HG03280 (cell line): ENCODE results near the gene ITSN2.

Experiments used
- ATAC-seq: cut with Tn5 transposase; IDR thresholded peaks from one replicate; pipeline ENCODE4 v1.9.1; 2021; ENCODE audit warnings: mild to moderate bottlenecking, moderate library complexity; ENCODE audit not compliant: unreplicated experiment

The ITSN2 gene

DNA sequence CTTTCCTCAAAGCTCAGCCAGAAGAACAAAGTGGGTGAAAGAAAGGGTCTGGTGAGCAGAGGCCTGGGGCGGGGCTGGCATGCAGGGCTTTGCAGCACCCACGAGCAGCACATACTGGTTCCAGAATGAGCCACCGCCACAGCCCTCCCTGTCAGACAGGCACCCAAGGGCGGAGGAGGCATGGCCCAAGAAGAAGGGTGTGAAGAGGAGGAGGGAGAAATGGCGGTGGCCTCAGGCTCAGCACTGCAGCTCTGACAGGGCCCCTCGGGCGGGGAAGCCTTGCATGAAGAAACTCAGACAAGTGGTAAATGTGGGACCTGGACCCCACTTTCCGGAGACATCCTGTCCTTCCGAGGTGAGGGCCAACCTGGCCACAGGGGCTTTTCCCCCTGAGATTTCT is 169.8 kb downstream of the ITSN2 start:
- ATAC-seq, result no peak

DNA sequence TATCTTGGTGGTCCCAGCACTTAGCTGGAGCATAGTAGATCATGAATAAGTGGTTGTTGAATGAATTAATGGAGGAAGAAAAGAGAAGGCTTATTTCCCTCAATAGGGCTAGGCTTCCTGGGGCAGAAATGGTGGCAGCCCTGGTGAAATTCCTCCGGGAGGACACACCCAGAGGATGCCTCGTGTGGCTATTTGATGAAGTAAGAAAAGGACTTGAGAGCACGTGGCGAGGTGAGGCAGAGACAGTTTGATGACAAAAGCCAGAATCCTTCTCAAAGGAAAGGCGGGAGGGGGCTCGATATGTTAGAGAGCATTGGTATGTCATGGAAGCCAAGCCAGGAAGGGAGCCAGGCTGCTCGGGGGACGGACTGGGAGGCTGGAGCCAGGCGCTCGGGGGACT is 170.8 kb downstream of the ITSN2 start:
- ATAC-seq, result no peak

DNA sequence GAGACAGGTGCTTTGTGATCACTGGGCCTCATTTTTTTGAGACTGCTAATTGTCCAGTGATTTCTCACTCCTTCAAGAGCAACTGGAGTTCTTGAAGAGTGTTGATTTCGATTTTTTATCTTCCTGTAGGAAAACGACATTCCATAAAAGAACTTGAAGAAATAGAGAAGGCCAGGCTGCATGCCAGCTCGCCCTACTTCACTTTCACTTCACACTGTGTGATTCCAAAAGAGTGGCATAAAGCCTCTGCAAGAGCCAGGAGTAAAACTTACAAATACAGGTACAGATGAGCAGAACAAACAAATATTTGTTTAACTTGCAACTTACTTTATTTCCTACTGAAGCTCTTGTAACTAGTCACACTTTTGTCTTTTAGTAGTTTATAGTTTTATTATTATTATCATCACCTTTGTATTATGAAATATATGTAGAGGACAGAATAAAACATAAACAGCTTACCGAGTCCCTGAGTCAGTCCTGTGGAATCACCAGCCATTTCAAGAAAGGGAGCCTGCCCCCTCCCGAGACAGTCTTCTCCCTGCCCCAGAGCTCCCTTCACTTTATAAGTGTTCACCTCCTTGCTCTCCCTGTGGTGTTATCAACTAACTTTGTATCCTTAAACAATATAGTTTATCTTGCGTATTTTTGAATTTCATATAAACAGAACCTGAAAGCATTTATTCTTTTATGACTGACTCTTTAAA is 176.8 kb downstream of the ITSN2 start:
- ATAC-seq, result no peak

DNA sequence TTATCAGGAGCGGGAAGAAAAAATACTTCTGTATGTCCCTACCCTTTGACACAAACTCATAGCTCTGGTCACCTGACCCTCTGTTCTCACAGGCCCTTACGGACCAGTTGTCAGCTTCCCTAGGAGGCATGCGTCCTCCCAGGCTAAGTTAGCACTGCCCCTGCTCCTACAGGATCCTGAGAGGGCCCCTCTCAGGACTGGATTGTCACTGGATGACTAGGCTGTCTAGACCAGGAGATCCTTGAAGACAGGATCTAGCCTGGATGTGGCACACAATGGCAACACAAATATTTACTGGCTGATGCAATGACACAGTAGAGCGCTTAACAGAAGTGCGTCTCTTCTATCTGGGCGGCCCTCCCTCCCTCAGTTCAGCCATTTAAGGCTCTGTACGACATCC is 177.8 kb downstream of the ITSN2 start:
- ATAC-seq, result no peak

DNA sequence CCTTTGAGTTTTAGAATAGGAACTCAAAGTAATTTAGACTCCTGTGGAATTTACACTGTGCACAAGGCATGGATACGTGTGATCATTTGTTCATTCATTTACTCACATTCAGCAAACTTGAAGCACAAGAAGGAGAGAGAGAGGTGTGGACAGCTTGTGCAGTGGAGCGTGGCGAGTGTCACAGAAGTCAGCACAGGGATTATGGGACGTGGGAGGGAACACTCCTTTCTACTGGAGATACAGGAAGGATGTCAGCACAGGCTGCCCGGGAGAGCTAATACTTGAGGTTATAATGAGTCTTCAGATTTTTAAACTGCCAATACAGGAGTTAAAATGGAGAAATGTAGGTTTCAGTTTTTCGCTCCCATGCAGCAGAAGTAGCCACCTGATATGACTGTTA is 178.5 kb downstream of the ITSN2 start:
- no peak for ATAC-seq

DNA sequence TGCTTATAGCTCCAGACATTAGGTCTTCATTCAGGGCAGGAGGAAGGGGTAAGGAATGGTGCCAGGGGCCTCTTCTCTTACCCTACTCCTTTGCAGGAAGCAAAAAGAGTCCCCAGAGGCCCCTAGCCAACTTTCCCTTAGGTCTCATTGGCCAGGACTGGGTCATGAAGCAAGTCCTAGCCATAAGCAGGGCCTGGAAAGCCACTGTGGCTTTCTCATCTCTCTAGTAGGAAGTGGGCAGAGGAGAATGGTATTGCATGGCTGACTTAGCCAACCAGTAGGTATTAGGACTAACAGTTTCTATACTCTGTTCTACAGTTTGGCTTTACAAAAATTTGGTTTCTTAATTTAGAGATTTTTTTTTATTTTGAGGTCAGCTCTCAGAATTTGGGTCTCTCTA is 180.7 kb downstream of the ITSN2 start:
- no peak for ATAC-seq

DNA sequence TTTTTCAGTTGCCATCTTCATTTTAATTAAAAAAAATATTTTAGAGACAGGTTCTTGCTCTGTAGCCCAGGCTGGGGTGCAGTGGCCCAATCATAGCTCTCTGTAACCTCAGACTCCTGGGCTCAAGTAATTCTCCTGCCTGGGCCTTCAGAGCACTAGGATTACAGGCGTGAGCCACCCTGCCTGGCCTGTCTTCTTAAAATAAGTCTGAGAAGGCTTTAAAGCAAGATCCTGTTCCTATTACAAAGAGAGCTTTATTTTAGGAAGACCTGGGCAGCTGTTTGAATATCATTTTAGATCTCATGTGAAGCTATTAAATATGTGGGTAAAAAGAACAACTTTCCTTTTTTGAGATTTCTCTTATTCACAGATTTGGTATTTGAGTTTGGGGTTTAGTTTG is 184.0 kb downstream of the ITSN2 start:
- no peak for ATAC-seq

DNA sequence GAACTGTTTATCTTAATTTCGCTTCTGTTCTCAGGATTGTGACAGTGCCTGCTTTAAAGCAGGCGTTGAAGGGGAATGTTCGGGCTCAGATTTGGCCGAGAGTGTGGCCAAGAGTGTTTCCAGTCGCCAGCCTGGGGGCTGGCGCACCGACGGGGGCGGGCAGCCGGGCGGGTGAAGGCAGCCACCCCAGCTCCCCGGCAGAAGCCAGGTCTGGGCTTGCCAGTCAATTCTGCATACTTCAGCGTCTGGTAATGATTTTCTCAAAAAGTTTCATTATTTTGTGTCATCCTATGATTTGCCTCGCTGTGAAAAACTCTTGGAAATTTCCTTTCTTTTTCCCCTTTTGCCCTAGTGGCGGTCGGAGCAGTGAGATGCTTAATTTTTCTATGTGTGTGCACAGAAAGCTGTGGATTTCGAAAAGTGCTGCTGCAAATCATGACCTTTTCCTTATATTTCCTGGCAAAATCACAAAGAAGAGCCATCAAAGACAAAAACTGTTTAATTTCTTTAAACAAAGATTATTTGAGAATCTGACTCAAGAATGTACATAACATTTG is 184.6 kb downstream of the ITSN2 start:
- no peak for ATAC-seq

DNA sequence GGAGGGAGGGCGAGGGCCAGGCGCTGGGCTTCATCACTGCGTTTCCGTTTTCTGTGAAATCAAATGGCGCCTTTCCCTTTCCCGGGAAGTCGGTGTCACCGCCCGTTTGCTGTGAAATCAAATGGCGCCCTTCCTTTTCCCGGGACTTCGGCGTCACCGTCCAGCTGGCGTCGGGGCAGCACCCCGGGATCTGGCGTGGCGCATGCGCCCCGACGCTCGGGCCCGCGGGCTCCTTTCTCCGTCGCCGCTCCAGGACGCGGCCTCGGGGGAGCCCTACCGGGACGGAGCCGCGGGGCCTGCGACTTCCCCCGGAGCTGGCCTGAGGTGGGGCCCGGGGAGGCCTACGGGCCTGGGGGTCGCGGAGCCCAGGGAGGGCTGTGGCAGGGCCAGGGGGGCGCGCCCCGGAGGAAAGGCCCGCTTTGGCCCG is 185.5 kb downstream of the ITSN2 start, which contains the start of gene FAM228A:
TSS of gene FAM228A (plus strand) at position 203 of the 427 bp plus-strand sequence. CDS start 428 bp downstream, outside the sequence.
- ATAC-seq, result no peak

DNA sequence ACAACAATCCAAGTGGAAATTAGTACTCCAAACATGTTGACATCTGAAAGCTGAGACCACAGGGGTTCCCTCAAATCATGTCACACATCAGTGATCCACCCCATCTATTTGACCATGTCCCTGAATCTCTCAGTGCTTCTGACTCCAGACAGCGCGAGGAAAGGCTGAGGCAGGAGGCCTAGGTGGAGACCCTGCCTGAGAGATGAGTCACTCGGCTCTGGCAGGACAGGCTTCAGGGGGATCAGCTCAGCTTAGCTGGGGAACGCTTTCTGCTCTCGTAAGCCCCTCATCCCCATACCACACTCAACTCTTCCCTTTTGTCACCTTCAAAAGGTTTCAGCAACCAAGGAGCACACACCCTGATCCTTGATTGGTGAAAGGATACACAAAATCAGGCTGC is 191.3 kb downstream of the ITSN2 start:
- ATAC-seq, result no peak

DNA sequence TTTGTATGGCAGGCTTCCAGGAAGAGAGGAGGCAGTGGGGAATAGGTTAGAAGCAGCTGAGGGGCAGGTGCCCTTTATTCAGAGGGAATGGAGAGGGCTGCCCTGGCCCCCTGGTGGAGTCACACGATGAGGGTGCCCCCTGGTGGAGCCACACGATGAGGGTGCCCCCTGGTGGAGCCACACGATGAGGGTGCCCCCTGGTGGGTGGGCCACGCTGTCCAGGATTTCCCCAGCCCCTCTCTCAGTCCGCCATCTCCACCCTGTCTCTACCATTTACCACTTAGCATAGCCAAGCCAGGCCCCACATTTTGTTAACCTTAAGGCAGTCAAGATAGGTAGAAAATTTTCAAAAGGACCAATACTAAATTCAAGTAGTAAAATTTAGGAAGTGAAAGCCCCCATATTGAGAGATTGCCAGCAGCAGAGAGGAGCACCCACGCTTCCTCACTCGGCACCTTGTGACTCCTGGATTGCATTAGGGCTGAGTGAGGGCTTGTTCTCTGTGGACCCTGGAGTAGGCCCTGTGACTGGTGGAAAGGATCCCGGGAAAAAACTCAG is 195.8 kb downstream of the ITSN2 start:
- peak; percentile 83 for ATAC-seq

DNA sequence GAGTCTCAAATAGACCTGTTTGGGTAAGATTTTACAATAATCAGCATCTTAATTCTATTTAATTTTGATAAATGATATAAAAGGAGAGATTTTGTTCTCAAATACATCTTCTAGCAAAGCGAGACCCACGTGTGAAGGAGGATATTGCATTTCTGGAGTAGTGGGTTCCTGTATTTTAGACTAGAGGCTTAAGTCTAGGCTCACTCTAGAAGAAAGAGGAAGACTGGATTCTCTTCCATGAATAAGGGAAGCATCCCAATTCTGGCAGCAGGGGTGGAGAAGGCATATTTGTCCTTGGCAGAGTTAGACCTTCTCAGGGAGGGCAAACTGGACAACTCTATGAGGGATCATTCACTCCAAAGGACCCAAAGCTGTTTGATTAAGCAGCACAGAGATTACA is 196.7 kb downstream of the ITSN2 start:
- ATAC-seq, result no peak

DNA sequence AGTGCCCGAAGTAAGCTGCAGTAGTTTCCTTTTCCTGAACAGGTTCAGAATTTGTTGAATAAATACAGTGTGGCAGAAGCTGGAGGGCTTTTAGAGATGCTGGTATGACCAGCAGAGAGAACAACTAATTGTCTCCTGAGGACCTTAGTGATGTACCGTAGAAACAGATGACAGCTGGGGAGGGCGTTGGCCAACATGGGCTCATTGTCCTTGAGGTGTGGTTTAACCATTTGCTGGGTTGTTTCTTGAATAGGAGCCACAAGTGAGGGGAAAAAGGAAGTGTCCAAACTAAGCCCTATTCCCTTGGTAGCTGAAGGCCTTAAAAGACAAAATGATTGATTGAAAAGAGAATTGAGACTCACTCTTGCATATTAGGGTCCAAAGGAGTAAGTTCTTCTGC is 197.2 kb downstream of the ITSN2 start:
- ATAC-seq, result no peak

DNA sequence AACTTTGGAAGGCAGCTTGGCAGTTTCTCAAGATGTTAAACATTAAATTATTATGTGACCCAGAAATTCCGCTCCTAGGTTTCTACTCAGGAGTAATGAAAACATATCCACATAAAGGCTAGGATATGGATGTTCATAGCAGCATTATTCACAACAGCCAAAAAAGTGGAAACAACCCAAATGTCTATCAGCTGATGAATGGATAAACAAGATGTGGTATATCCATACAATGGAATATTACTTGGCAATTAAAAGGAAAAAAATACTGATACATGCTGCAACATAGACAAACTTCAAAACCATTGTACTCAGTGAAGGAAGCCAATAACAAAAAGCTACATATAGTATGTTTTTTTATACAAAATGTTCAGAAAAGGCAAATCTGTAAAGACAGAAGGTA is 197.8 kb downstream of the ITSN2 start:
- ATAC-seq, result no peak

DNA sequence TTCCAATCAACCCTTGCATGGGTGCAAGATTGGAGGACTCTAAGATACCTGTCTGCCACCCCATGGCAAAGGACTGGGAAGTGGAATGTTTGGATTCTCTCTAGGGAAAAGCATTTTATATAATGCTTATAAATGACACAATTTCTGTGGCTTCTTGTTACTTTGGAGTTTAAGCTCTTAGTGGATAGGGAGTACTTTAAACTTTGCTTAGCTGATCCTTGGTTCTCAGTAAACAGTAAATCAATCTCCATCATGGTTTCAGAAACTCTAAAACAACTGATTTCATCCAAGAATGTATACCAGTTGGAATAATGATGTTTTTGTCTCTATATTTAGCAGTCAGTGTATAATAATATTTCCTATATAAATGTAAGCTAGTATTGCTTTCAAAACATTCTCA is 199.6 kb downstream of the ITSN2 start:
- no peak for ATAC-seq

DNA sequence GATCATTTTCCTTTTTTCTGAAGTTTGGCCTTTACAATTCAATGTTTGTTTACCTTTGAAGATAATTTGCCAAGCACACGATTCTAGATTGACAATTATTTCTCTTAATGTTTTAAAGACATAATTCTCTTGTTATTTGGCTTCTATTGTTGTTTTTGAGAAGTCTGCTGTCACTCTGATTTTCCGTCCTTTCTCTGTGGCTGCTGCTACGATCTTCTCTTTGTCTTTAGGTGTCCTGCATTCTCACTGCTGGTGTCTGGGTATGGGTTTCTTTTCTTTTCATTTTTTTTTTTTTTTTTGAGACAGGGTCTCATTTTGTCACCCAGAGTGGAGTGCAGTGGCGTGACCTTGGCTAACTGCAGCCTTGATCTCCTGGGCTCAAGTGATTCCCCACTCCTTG is 200.6 kb downstream of the ITSN2 start:
- ATAC-seq, result no peak

DNA sequence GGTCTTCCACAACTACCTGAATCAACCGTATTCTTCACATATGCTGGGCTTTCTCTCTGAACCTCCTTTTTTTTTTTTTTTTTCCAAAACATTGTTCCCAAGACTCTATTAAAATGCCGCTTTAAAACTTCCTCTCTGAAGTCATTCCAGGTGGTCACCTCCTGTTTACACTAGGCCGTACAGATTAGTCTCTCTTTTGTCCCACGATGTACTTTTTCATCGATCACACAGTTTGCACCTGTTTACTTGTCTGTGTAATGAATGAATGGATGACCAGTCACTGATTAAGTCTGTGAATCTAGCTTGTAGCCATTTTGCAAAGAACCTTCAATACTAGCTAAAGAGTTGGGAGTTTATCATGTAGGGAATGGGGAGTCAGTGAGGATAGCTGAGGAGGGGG is 202.2 kb downstream of the ITSN2 start:
- no peak for ATAC-seq

DNA sequence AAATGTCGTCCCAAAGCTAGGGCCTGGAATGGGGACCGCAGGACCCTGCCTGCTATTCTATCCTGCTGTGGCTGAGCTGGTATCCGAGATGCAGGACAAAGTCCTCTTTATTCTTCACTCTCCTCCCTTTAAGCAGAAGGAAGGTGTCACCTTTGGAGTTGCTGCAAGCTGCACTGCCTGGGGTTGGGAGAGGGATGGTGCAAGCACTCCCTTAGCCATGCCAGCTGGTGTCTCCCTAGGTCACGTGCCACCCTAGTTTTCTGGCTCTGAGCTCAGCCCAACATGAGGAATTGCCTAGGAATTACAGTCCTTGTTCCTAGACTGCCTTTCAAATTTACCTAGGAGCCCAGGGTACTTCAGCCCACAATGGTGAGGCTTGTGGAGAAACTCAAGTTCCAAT is 206.9 kb downstream of the ITSN2 start:
- ATAC-seq, result no peak
